ENCODE measurements around the gene BCL2L12.
"Not testable (repeated sequence)": the region's sequence is repeated elsewhere in the genome, so short reads cannot be mapped to it uniquely, and the experiment has no call there.

BCL2L12 gene, protein sequence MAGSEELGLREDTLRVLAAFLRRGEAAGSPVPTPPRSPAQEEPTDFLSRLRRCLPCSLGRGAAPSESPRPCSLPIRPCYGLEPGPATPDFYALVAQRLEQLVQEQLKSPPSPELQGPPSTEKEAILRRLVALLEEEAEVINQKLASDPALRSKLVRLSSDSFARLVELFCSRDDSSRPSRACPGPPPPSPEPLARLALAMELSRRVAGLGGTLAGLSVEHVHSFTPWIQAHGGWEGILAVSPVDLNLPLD
- 0.91 to 7.1 (median 4.6) reads per million in 18 experiments for total RNA-seq

DNA sequence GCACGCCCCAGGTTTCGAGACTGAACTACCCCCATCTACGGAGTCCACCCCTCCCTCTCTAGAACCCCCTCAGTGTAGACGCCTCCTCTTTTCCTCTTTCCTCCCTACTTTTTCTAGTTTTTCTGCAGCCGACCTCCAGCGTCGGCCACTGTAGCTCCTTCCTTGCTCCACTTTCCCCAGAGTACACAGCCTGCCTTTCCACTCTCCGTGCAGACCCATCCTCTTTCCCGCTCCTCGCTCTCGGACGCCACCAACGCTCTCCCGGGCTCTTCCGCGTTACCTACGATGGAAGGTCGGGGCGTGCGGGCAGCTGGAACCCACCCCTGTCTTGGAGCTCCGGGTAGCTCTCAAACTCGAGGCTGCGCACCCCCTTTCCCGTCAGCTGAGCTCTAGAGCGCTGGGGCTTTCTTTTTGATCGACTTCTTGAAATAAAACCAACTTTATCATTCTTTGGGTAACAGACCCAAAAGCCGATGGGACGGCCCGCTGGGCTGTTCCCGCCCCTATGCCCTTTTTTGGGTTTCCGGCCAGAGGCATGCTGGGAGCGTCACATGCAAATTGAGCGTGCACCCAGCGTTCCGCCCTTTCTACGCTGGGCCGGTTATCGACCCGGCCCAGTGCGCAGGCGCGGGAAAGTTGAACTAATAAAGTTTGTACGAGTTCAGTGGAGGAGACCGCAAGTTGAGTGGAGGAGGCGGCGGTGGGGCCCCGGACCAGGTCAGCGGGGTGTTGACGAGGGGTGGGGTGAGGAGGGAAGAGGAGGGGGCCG lies at the start of gene BCL2L12, which contains the start of gene IRF3:
BCL2L12 (plus strand) TSS at position 583 of the 769 bp plus-strand sequence. CDS start 760 bp downstream, outside the sequence.
IRF3 (minus strand) TSS at position 507 of the 769 bp plus-strand sequence. CDS start 1,019 bp downstream, outside the sequence.
- DNase-seq: peak; percentile 98

DNA sequence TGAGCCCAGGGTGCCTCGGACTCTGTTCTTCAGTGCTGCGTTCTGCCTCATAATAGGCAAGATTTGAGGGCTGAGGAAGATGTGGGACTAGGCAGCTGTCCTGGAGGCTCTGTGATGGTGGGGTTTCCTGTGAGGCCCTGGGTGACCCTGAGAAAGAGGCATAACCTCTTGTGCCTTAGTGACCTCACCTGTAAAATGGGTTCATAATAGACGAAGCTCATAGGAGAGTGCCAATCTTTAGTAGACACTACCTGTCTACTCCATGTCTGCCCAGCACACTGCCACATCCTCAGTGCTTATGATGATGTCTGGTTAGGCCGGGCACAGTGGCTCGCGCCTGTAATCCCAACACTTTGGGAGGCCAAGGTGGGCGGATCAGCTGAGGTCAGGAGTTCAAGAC lies 49.2 kb upstream of the BCL2L12 start:
- no peak for DNase-seq

DNA sequence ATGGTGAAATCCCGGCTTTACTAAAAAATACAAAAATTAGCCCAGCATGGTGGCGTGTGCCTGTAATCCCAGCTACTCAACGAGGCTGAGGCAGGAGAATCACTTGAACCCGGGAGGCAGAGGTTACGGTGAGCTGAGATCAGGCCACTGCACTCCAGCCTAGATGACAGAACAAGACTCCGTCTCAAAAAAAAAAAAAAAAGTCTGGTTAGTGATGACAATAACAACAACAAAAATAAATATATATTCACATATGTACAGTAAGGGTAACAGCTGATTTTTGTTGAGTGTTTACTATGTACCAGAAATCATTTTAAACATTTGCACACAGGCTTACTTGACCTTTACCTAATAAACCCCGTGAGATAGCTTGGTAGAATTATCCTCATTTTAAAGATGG lies 48.8 kb upstream of the BCL2L12 start:
- no peak for DNase-seq

DNA sequence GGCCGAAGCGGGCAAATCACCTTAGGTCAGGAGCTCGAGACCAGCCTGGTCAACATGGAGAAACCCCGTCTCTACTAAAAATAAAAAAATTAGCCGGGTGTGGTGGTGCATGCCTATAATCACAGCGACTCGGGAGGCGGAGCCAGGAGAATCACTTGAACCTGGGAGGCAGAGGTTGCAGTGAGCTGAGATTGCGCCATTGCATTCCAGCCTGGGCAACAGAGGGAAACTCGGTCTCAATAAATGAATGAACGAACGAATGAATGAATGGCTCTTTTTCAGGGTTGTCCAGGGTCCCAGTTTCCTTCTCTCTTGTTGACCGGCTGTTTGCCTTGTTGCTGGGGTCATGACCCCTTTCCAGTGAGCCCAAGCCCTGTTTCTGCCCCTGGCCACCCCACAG lies 47.9 kb upstream of the BCL2L12 start:
- DNase-seq: not testable (repeated sequence)

DNA sequence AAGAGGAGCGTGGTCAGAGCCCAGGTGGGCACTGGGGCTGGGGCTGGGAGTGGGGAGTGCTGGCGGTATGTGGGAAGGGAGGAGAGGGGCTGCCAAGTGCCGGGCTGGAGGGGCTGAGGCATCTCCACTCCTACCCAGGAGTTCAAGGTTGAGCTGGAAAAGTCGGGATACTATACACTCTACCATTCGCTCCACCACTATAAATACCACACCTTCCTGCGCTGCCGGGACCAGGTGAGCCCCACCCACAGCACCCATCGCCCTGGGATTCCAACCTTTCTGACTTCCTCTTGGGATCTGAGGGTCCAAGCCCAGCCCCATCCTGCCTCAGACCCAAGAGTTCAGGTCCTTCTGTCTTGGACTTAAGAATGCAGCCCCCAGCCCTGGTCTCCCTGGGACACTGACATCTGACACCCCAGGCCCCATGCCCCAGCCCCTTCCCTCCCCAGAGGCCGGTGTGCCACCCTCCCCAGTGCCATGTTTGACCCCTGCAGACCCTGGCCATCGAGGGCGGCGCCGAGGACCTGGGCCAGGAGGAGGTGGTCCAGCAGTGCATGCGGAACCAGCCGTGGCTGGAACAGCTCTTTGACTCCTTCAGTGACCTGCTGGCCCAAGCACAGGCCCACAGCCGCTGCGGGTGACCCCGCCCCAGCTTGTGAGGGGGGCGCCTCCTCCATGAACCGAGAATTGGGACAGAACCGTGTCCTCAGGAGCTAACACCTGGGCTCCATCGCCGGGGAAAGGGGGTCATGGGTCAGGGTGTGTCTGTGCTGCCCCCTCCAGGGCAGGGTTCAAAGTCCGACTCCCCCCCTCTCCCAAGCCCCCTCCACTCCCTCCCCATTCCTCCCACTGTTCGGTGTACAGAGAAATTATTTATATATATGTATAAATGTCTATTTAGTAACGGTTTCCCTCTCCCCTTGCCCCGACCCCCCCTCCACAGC lies 40.5 kb upstream of the BCL2L12 start:
- no peak for DNase-seq

DNA sequence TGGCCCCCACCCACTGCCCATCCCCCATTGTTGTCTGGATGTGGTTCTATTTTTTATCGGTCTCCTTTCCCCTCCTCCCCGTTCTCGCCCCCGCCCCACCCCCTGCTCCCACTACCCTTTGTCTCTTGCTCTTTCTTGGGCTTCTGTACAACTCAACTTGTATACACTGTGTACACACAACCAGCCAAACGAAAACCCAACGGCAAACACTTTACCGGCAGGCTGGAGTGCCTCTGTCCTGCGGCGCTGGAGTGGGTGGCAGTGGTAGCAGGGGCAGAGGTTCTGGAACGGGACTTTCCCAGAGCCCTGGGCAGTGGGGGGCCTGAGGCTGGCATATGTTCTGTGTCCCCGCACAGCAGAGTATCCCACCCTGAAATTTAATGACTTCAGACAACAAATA lies 39.5 kb upstream of the BCL2L12 start:
- no peak for DNase-seq

DNA sequence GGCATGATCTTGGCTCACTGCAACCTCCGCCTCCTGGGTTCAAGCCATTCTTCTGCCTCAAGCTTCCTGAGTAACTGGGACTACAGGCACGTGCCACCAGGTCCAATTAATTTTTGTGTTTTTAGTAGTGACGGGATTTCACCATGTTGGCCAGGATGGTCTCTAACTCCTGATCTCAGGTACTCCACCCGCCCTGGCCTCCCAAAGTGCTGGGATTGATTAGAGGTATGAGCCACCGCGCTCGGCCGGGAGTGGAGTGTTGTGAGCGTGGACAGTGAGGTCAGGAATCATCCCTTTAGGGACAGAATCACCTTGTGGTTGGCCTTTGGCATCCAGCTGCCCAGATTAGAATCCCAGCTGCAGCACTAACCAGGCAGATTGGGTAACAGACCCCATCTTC lies 36.1 kb upstream of the BCL2L12 start:
- no peak for DNase-seq

DNA sequence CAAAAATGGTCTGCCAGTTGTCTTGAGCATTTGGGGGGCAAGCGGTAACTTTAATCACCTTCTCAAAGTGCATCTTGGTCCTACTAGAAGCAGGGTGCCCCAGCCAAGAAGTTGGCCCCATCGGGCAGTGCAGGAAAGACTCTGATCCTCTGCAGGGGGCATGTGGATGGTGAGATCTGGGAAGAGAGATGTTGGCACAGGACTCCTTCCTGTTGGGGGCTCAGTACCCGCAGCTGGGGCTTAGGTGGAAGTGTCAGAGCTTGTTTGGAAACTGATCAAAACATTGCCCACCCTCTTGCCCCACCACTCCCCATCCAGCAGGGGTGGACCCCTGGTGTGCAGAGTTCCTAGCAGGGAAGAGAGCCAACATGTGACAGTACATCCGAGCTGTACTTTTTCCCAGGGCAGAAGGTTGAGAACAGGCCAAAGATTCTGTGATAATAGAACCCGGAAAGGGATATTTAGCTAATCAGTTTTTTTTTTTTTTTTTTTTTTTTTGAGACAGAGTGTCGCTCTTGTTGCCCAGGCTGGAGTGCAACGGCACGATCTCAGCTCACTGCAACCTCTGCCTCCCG lies 34.6 kb upstream of the BCL2L12 start:
- DNase-seq: no peak

DNA sequence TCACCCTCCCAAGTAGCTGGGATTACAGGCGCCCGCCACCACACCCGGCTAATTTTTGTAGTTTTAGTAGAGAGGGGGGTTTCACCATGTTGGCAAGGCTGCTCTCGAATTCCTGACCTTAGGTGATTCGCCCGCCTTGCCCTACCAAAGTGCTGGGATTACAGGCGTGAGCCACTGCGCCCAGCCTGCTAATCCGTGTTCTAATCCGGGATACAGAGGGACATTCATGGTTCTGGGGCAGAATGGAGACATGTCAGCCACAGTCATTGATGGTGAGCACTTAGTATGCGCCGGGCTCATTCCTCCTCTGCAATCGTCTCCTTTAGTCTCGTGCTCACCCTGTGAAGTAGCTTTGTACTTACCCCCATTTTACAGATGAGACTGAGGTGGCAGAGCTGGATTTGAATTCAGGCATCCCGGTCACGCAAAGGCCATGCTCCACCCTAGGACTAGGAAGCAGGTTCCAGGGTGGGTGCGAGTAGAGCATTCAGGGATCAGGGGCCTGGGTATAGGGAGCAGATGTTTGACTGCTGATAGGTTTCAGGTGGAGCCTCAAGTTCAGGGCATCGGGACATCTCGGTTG lies 34.0 kb upstream of the BCL2L12 start:
- DNase-seq: no peak

DNA sequence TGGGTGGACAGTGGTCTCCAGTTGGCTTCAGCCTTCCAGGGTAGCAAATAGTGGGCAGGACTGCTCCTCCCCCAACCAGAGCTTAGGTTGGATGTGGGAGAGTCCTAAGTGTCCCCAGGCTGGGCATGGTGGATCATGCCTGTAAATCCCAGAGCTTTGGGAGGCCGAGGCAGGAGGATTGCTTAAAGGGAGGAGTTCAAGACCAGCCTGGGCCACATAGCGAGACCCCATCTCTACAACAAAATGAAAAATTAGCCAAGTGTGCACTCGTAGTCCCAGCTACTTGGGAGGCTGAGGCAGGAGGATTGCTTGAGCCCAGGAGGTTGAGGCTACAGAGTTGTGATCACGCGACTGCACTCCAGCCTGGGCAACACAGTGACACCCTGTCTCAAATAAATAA lies 33.2 kb upstream of the BCL2L12 start:
- DNase-seq: no peak

DNA sequence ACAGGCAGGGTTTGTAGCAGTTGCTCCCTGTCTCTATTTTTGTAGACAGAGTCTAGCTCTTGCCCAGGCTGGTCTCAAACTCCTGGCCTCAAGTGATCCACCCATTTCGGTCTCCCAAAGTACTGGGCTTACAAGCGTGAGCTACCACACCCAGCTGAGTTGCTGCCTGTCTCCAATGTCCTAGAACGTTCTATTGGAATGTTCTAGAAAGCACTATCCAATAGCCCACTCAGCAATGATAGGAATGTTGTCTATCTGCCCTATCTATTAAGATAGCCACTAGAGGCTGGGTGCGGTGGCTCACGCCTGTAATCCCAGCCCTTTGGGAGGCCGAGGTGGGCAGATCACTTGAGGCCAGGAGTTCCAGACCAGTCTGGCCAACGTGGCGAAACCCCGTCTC lies 32.5 kb upstream of the BCL2L12 start:
- DNase-seq: not testable (repeated sequence)

DNA sequence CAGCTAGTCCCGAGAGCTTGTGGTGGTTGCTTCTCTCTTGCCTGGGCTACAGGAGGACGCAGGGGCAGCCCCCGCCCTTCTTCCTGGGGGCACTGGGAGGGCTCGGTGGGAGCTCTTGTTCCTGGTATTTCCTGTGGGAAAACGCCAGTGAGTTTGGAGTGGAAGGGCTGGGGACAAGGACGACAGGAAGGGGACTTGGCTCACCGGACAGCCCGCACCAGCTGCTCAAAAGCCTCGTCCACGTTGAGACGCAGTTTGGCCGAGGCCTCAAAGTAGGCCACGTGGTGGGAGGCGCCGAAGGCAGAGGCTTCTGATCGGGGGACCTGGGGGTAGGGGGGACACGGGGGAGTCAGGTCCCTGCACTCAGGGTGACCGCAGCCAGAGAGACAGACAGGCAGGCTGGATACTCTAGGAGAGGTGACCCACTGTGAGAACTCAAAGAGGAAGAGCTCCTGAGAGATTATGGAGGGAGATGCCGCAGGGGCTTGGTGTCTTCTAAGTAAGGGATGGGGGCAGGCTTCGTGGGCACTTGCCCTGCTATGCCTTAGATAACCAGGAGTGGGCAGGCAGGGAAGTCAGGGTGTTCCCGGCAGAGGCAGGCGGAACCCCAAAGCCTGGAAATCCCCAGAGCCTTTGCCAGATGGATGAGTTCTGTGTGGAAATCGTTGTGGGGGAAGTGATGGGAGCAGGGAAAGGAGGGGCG lies 30.1 kb upstream of the BCL2L12 start:
- peak in 1 of 2 donors; percentile 49 for DNase-seq

DNA sequence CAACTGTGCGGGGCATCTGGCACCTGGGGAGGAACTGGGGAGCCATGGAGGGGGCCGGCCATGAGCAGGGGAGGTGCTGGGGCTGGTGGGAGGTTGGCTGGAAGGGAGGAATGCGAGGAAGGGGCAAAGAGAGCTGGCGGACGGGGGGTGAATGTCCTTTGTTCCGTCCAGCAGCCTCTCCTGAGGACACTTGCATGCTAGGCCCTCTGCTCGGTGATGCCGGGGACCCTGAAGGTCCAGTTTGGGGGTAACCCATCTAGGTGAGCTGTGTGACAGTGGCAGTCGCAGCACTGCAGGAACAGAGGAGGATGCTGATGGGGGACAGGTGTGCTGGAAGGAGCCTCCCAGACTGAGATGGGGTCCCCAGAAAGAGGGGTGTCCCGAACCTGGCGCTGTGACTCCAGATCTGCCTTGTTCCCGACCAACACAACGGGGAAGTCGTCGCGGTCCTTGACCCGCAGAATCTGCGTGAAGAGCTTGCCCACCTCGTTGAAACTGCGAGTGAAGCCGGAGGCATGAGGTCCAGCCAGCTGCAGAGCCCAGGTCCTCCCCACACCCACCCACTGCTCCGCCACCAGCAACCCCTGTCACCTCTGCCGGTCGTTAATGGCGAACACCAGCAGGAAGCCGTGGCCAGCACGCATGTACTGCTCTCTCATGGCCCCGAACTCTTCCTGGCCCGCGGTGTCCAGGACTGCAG lies 29.4 kb upstream of the BCL2L12 start:
- no peak for DNase-seq

DNA sequence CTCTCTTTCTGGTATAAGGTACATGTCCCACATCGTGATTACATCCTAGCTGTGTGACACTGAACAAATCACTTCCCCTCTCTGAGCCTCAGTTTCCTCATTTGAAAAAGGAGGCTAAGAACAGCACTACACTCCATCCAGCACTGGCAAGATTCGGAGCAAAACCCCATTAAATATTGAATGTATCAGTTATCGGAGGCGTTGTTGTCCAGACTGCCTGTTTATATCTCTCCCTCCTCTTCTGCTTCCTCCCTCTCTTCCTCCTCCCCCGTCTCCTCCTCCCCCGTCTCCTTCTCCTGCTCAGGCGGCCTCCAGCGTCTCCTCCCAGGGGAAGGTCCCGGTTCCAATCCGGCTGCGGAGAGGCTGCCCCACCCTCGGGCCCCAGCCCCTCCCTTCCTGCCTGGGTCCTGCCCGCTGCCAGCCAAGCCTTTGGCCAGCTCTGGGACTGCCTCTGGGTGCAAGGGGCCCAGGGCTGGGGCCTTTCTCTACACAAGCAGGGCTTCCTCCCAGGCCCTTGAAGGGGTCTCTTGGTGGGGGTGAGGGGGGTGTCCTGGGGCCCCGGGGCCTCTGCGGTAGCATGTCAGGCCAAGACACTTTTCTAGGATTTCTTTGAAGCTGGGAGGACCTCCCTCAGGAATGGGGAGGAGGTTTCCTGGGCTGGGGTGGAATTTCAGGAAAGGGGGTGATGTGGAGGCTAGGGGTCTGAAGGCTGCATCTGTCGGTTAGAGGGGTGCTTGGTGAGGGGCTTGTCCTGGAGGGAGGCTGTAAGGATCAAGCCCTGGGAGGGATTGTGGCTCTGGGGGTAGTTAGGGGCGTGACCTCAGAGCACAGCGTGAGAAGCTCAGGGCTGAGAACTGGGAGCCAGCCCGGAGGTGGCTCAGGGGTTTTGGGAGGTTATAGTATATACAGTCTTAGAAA lies 27.7 kb upstream of the BCL2L12 start:
- DNase-seq: peak; percentile 56

DNA sequence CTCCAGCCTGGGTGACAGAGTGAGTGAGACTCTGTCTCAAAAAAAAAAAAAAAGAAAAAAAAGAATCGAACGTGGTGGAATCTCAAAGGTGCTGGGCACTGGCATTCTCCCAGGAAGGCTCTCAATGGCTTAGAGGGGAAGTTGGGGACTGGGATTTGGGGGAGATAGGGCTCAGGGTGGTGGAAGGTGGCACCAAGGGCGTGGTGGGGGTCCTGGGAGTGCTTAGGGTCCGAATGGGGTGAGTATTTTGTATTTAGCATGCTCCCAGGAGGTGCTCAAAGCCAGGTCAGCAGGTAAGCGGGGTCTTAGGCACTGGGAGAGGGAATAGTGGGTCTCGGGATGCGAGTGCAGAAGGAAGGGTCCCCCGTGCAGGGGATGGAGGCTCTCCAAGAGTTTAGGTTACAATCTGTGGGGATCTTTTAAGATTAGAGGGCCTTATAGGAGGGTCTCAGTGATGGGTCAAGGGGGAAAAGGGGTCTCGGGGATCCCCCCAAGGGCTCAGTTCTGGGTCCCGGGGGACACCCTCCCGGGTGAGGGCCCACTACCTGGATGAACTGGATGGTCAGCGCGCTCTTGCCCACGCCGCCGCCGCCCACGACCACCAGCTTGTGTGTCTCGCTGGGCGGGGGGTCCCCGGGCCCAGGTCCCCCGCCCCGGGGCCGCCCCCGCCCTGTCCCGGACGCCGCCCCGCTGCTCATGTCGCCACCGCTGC lies 26.2 kb upstream of the BCL2L12 start:
- no peak for DNase-seq

DNA sequence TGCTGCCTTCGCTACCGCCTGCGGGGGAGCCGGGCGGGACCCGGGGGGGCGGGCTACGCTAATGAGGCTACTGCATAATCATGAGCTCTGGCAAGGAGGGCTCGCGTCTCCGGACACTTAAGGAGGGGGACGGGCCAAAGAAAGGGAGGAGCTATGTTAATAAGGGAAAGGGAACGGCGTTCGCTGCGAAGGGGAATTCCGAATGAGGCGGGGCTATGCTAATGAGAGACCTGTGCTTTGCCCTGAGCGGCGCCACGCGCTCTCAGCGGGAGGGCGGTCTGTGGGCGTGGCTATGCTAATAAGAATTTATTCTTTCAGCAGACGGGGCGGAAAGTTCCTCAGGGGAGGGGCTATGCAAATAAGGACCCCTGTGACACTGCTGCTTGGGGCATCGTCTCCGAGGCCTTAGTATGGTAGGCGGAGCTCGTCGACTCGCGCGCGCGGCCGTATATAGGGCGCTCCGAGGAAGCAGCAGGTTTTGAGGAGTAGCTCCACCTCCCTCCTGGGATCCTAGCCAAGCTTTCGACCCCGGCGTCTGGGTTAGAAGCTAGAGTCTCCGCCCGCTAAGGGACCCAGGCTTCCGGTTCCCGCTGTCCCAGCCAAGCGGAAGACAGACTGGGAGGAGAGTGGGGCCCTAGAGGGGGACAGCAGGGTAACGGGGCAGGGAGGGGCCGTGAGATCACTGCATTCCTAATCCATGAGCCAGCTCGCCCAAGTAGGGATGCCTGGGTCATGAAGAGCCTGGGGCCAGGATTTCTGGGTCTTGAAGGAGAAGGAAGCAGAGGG lies 25.4 kb upstream of the BCL2L12 start, which contains the start of gene RRAS:
RRAS (minus strand) TSS at position 31 of the 786 bp plus-strand sequence. CDS start 45 bp downstream, outside the sequence.
- peak; percentile 100 for DNase-seq

DNA sequence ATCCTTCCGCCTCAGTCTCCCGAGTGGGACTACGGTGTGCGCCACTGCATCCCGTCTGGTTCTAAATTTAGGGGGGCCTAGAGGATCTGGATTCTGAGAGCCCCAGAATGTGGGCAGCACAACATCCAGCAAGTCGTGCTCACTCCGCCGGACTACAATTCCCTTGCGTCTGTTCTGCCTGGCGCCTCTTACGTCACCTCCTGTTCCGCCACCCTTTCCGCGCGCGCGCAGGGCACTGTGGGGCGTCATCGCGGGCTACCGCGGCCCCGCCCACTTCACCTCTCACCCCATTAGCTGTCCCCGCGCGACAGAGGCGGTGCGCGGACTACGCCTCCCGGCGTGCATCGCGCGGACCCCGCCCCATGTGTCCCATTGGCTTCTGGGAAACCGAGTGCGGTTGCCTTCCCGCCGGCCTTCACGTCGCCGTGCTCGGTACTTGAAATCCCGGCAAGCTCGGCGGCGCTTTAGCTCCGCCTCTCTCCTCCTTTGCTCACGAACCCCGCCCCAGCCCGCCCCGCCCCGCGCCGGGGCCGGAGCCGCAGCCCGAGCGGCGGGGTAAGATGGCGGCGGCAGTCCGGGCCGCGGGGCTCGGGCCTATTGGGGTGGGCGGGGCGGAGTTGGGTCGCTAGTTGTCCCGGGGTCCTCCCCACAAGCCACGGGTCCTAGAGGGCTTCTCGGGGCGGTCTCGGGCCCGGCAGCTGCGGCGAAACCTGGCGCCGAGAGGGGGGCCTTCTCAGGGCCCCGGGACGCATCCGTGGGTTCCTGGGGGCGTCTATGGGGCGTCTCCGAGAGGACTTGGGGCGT lies 23.8 kb upstream of the BCL2L12 start, which contains the start of gene SCAF1:
SCAF1 (plus strand) TSS at position 522 of the 804 bp plus-strand sequence. CDS start 2,818 bp downstream, outside the sequence.
- DNase-seq: peak; percentile 100
